Liver (tissue), 9 donors: ENCODE results near the gene BATF. TPM values are rescaled to one million over a fixed set of nuclear protein-coding genes. Genes with fewer than 3 reads are reported as not detected.
A peak's percentile ranks its signal among the peaks of the same experiment; 100 is the strongest.

Experiments used
- DNase-seq: peaks from one replicate; pipeline ENCODE4 v3.0.0-alpha.2; 2017; ENCODE audit warnings: low spot score
- H3K27ac ChIP-seq, 2 donors: one replicate each; pipeline ENCODE4 v1.7.0; 2013; ENCODE audit warnings: inconsistent platforms in 2 of 2, low read length in 2 of 2, control low read depth in 1 of 2, low read depth in 1 of 2, mild to moderate bottlenecking in 1 of 2
- H3K27me3 ChIP-seq, 4 donors: one replicate each; pipeline versions ENCODE4 v1.6.1 to v1.7.0; 2013; ENCODE audit warnings: low read length in 3 of 4, inconsistent platforms in 1 of 4, mild to moderate bottlenecking in 1 of 4, moderate library complexity in 1 of 4; ENCODE audit not compliant: control insufficient read depth in 4 of 4, insufficient read depth in 4 of 4
- H3K36me3 ChIP-seq, 4 donors: one replicate each; pipeline versions ENCODE4 v1.6.1 to v1.7.0; 2013; ENCODE audit warnings: low read length in 3 of 4, mild to moderate bottlenecking in 3 of 4, low read depth in 1 of 4, moderate library complexity in 1 of 4; ENCODE audit not compliant: control insufficient read depth in 4 of 4, insufficient read depth in 3 of 4
- H3K4me1 ChIP-seq, 4 donors: one replicate each; pipeline versions ENCODE4 v1.6.1 to v1.7.0; 2013; ENCODE audit warnings: low read length in 3 of 4, mild to moderate bottlenecking in 3 of 4, moderate library complexity in 1 of 4; ENCODE audit not compliant: control insufficient read depth in 4 of 4, insufficient read depth in 4 of 4
- H3K4me3 ChIP-seq, 3 donors: one replicate each; pipeline versions ENCODE4 v1.6.1 to v1.7.0; 2013; ENCODE audit warnings: low read length in 3 of 3, control low read depth in 1 of 3, low read depth in 1 of 3, mild to moderate bottlenecking in 1 of 3
- H3K9ac ChIP-seq, 2 donors: one replicate each; pipeline ENCODE4 v1.7.0; 2013; ENCODE audit warnings: low read length in 2 of 2, mild to moderate bottlenecking in 2 of 2, moderate library complexity in 2 of 2, control low read depth in 1 of 2, low read depth in 1 of 2
- H3K9me3 ChIP-seq, 4 donors: one replicate each; pipeline versions ENCODE4 v1.6.1 to v1.7.0; 2013; ENCODE audit warnings: low read length in 3 of 4; ENCODE audit not compliant: control insufficient read depth in 4 of 4
- EGR1 ChIP-seq, 2 donors: IDR thresholded peaks; 2 replicates each; pipeline ENCODE4 v1.6.1; 2016 to 2018; ENCODE audit warnings: antibody characterized with exemption in 2 of 2, low read depth in 2 of 2
- FOXA1 ChIP-seq: IDR thresholded peaks from 2 replicates; pipeline ENCODE4 v1.6.1; 2016; ENCODE audit warnings: antibody characterized with exemption
- FOXA2 ChIP-seq: IDR thresholded peaks from 2 replicates; pipeline ENCODE4 v1.6.1; 2016; ENCODE audit warnings: antibody characterized with exemption
- GABPA ChIP-seq, 2 donors: IDR thresholded peaks in 1 of 2; conservative IDR thresholded peaks in 1 of 2; 2 replicates each; pipeline ENCODE4 v1.6.1; 2016; ENCODE audit warnings: antibody characterized with exemption in 2 of 2, mild to moderate bottlenecking in 1 of 2, moderate library complexity in 1 of 2
- HNF4A ChIP-seq, 2 donors: conservative IDR thresholded peaks; 2 replicates each; pipeline ENCODE4 v1.6.1; 2016; ENCODE audit warnings: antibody characterized with exemption in 2 of 2, mild to moderate bottlenecking in 2 of 2
- HNF4G ChIP-seq: IDR thresholded peaks from 2 replicates; pipeline ENCODE4 v1.6.1; 2016; ENCODE audit warnings: antibody characterized with exemption
- JUND ChIP-seq, 2 donors: IDR thresholded peaks; 2 replicates each; pipeline ENCODE4 v1.6.1; 2016; ENCODE audit warnings: antibody characterized with exemption in 2 of 2
- NR2F2 ChIP-seq: IDR thresholded peaks from 2 replicates; pipeline ENCODE4 v1.6.1; 2016; ENCODE audit warnings: antibody characterized with exemption
- RAD21 ChIP-seq, 2 donors: IDR thresholded peaks; 2 replicates each; pipeline ENCODE4 v1.6.1; 2016; ENCODE audit warnings: antibody characterized with exemption in 2 of 2, mild to moderate bottlenecking in 2 of 2
- RXRA ChIP-seq, 2 donors: IDR thresholded peaks; 2 replicates each; pipeline ENCODE4 v1.6.1; 2017 to 2018; ENCODE audit warnings: antibody characterized with exemption in 2 of 2, mild to moderate bottlenecking in 1 of 2
- SP1 ChIP-seq: IDR thresholded peaks from 2 replicates; pipeline ENCODE4 v1.6.1; 2018; ENCODE audit warnings: antibody characterized with exemption, mild to moderate bottlenecking
- TAF1 ChIP-seq: conservative IDR thresholded peaks from 2 replicates; pipeline ENCODE4 v1.6.1; 2016; ENCODE audit warnings: antibody characterized with exemption, mild to moderate bottlenecking
- YY1 ChIP-seq: IDR thresholded peaks from 2 replicates; pipeline ENCODE4 v1.6.1; 2016; ENCODE audit warnings: antibody characterized with exemption, mild to moderate bottlenecking
- WGBS: extraction: QIAGEN DNeasy Blood & Tissue Kit; methylation state at CpG from one replicate; pipeline ENCODE4 v1.1.7; 2013; 5-methylcytosine and 5-hydroxymethylcytosine counted together
- polyA plus RNA-seq, 2 donors: library from polyadenylated mRNA; stranded (reverse) in 1 of 2; unstranded in 1 of 2; fragments of 200-250 nt in 1 of 2; fragments of >200 nt in 1 of 2; fragmentation: Nextera tagmentation in 1 of 2; extraction: Ambion mirVana in 1 of 2; gene quantifications; one replicate each; pipeline versions ENCODE4 v1.2.1 to v1.2.3, GENCODE V29; 2013 to 2015
- total RNA-seq, 2 donors: library from RNA; depleted of rRNA; stranded (reverse); fragments of >200 nt; gene quantifications; one replicate each; pipeline ENCODE4 v1.2.3, GENCODE V29; 2014
- TF ChIP-seq, protein P1 (sequence below): IDR thresholded peaks from 2 replicates; pipeline ENCODE4 v1.6.1; 2016; ENCODE audit warnings: antibody characterized with exemption
- TF ChIP-seq, protein P2 (sequence below): IDR thresholded peaks from 2 replicates; pipeline ENCODE4 v1.6.1; 2016; ENCODE audit warnings: antibody characterized with exemption
- TF ChIP-seq, protein P3 (sequence below): IDR thresholded peaks from 2 replicates; pipeline ENCODE4 v1.6.1; 2016; ENCODE audit warnings: antibody characterized with exemption, mild to moderate bottlenecking
- TF ChIP-seq, protein P4 (sequence below): fragments of 150-350 bp; IDR thresholded peaks from 2 replicates; pipeline ENCODE4 v1.5.1; 2017; ENCODE audit warnings: improper control_type of control experiment, low read depth, low read length; ENCODE audit not compliant: missing input control
- TF ChIP-seq, protein P5 (sequence below): IDR thresholded peaks from 2 replicates; pipeline ENCODE4 v1.6.1; 2016; ENCODE audit warnings: antibody characterized with exemption
- donor health status: healthy.
- donor health status: healthy.
- donor health status: healthy.
- donor health status: healthy.
- donor health status: healthy.

Gene BATF
- total and polyA plus RNA-seq, 4 donors: 0.77 to 2.1 (median 1.0) TPM

DNA sequence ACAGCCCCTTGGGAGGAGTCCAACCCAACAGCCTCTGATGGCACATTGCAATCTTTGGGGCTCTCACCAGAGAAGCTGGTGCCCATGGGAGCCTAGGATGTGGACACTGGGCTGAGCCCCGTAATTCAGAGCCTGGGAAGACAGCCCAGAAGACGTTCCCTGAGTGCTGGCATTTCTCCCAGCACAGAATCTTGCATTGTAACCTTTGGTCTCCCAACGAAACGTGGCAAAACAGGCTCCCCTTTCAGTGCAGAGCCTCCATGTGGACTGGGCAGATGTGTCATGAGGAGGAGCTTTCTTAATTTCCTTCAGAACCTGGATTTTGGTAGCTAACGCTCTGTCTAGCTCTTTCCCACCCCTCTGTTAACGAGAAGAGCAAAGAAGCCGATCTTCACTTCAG is 26.3 kb downstream of the BATF start:
- Histone ChIP-seq H3K9me3 (no peaks in the 10 kb centered on the region), H3K4me3 (no peak overlapping the region), H3K9ac (no peak overlapping the region), H3K4me1 (peaks cover 0 to 4% (median 0%) of the 10 kb centered on the region in 4 donors), H3K27ac (no peak overlapping the region), H3K27me3 (no peaks in the 10 kb centered on the region), H3K36me3 (no peaks in the 10 kb centered on the region)
- no peak for DNase-seq
- TF ChIP-seq TAF1: no peak
- no peak for TF ChIP-seq RAD21 (IDR thresholded peaks at IDR 0.05)
- no peak for TF ChIP-seq GABPA (IDR thresholded peaks at IDR 0.05 in 1 of 2, conservative IDR thresholded peaks at IDR 0.05 in 1 of 2)
- no peak for TF ChIP-seq FOXA2
- peak in 1 of 2 donors; percentile 30 for TF ChIP-seq RXRA (IDR thresholded peaks at IDR 0.05)
- TF ChIP-seq YY1: peak; percentile 15
- TF ChIP-seq HNF4A (conservative IDR thresholded peaks at IDR 0.05): peak; percentile 69 to 83
- TF ChIP-seq HNF4G: no peak
- TF ChIP-seq, protein P1, sequence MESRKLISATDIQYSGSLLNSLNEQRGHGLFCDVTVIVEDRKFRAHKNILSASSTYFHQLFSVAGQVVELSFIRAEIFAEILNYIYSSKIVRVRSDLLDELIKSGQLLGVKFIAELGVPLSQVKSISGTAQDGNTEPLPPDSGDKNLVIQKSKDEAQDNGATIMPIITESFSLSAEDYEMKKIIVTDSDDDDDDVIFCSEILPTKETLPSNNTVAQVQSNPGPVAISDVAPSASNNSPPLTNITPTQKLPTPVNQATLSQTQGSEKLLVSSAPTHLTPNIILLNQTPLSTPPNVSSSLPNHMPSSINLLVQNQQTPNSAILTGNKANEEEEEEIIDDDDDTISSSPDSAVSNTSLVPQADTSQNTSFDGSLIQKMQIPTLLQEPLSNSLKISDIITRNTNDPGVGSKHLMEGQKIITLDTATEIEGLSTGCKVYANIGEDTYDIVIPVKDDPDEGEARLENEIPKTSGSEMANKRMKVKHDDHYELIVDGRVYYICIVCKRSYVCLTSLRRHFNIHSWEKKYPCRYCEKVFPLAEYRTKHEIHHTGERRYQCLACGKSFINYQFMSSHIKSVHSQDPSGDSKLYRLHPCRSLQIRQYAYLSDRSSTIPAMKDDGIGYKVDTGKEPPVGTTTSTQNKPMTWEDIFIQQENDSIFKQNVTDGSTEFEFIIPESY: no peak
- TF ChIP-seq JUND (IDR thresholded peaks at IDR 0.05): peak in 1 of 2 donors; percentile 37
- no peak for TF ChIP-seq NR2F2
- TF ChIP-seq, protein P2, sequence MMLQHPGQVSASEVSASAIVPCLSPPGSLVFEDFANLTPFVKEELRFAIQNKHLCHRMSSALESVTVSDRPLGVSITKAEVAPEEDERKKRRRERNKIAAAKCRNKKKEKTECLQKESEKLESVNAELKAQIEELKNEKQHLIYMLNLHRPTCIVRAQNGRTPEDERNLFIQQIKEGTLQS: no peak
- TF ChIP-seq, protein P3, sequence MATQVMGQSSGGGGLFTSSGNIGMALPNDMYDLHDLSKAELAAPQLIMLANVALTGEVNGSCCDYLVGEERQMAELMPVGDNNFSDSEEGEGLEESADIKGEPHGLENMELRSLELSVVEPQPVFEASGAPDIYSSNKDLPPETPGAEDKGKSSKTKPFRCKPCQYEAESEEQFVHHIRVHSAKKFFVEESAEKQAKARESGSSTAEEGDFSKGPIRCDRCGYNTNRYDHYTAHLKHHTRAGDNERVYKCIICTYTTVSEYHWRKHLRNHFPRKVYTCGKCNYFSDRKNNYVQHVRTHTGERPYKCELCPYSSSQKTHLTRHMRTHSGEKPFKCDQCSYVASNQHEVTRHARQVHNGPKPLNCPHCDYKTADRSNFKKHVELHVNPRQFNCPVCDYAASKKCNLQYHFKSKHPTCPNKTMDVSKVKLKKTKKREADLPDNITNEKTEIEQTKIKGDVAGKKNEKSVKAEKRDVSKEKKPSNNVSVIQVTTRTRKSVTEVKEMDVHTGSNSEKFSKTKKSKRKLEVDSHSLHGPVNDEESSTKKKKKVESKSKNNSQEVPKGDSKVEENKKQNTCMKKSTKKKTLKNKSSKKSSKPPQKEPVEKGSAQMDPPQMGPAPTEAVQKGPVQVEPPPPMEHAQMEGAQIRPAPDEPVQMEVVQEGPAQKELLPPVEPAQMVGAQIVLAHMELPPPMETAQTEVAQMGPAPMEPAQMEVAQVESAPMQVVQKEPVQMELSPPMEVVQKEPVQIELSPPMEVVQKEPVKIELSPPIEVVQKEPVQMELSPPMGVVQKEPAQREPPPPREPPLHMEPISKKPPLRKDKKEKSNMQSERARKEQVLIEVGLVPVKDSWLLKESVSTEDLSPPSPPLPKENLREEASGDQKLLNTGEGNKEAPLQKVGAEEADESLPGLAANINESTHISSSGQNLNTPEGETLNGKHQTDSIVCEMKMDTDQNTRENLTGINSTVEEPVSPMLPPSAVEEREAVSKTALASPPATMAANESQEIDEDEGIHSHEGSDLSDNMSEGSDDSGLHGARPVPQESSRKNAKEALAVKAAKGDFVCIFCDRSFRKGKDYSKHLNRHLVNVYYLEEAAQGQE: no peak
- no peak for TF ChIP-seq EGR1 (IDR thresholded peaks at IDR 0.05; ENCODE audit: low read depth in 2 of 2)
- TF ChIP-seq SP1: peak; percentile 28
- no peak for TF ChIP-seq FOXA1
- TF ChIP-seq, protein P4, sequence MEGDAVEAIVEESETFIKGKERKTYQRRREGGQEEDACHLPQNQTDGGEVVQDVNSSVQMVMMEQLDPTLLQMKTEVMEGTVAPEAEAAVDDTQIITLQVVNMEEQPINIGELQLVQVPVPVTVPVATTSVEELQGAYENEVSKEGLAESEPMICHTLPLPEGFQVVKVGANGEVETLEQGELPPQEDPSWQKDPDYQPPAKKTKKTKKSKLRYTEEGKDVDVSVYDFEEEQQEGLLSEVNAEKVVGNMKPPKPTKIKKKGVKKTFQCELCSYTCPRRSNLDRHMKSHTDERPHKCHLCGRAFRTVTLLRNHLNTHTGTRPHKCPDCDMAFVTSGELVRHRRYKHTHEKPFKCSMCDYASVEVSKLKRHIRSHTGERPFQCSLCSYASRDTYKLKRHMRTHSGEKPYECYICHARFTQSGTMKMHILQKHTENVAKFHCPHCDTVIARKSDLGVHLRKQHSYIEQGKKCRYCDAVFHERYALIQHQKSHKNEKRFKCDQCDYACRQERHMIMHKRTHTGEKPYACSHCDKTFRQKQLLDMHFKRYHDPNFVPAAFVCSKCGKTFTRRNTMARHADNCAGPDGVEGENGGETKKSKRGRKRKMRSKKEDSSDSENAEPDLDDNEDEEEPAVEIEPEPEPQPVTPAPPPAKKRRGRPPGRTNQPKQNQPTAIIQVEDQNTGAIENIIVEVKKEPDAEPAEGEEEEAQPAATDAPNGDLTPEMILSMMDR: no peak
- TF ChIP-seq, protein P5, sequence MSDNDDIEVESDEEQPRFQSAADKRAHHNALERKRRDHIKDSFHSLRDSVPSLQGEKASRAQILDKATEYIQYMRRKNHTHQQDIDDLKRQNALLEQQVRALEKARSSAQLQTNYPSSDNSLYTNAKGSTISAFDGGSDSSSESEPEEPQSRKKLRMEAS: peak; percentile 56
- WGBS: 45% methylated on average over 7 of the region's 7 CpGs
